ENCODE results near the gene LGR4.
A peak's percentile ranks its signal among the peaks of the same experiment; 100 is the strongest.
"Not testable (repeated sequence)": the region's sequence is repeated elsewhere in the genome, so short reads cannot be mapped to it uniquely, and the experiment has no call there.

LGR4 gene

GRCh38 chr11:27456795-27457329 lies 15.7 kb downstream of the LGR4 start:
- DNase-seq, result no peak

GRCh38 chr11:27456140-27456794 lies 16.3 kb downstream of the LGR4 start:
- peak; percentile 45 for DNase-seq

GRCh38 chr11:27455667-27456066 lies 16.9 kb downstream of the LGR4 start:
- no peak for DNase-seq

GRCh38 chr11:27453701-27454100 lies 18.9 kb downstream of the LGR4 start:
- no peak for DNase-seq

GRCh38 chr11:27452147-27452546 lies 20.4 kb downstream of the LGR4 start:
- no peak for DNase-seq

- no peak for DNase-seq
Measured at GRCh38 chr11:27451244-27451965, 21.2 kb downstream of the LGR4 start.

GRCh38 chr11:27448184-27448540 lies 24.4 kb downstream of the LGR4 start:
- DNase-seq, result not testable (repeated sequence)

GRCh38 chr11:27447288-27448183 lies 25.1 kb downstream of the LGR4 start:
- DNase-seq, result no peak

- no peak for DNase-seq
Measured at GRCh38 chr11:27445625-27446024, 27.0 kb downstream of the LGR4 start.

GRCh38 chr11:27444801-27445215 lies 27.8 kb downstream of the LGR4 start:
- peak; percentile 30 for DNase-seq

- DNase-seq, result peak; percentile 90
Measured at GRCh38 chr11:27443746-27444507, 28.7 kb downstream of the LGR4 start.

GRCh38 chr11:27443227-27443626 lies 29.4 kb downstream of the LGR4 start:
- DNase-seq, result no peak

- DNase-seq, result no peak
Measured at GRCh38 chr11:27440090-27440489, 32.5 kb downstream of the LGR4 start.

GRCh38 chr11:27438595-27438981 lies 34.0 kb downstream of the LGR4 start:
- DNase-seq, result no peak

- DNase-seq, result no peak
Measured at GRCh38 chr11:27437829-27438594, 34.6 kb downstream of the LGR4 start.

- no peak for DNase-seq
Measured at GRCh38 chr11:27436916-27437315, 35.7 kb downstream of the LGR4 start.

GRCh38 chr11:27433742-27434141 lies 38.8 kb downstream of the LGR4 start:
- DNase-seq, result no peak

- DNase-seq, result no peak
Measured at GRCh38 chr11:27431808-27432207, 40.8 kb downstream of the LGR4 start.

GRCh38 chr11:27429761-27430393 lies 42.7 kb downstream of the LGR4 start:
- no peak for DNase-seq

GRCh38 chr11:27427183-27427980 lies 45.2 kb downstream of the LGR4 start:
- peak; percentile 63 for DNase-seq

Data from NCI-H526 treated with DMSO at 0.1 percent for 48 hours (cell line).